ENCODE data around the gene NOS1AP. TPM values are rescaled to one million over a fixed set of nuclear protein-coding genes. Genes with fewer than 3 reads are reported as not detected.

Gene NOS1AP
- total RNA-seq, 1 experiment from 2014 or later = 2.4 TPM

GRCh38 chr1:162321809-162322422 is 252.4 kb downstream of the NOS1AP start:
- Mint-ChIP-seq H3K4me1 (ENCODE audit: insufficient read depth, unreplicated experiment) (peaks cover 19% of the 10 kb centered on the region), H3K9me3 (ENCODE audit: unreplicated experiment) (no peaks in the 10 kb centered on the region), H3K36me3 (ENCODE audit: insufficient read depth, unreplicated experiment) (no peaks in the 10 kb centered on the region), H3K27ac (ENCODE audit: low read depth, unreplicated experiment) (no peak overlapping the region), H3K27me3 (ENCODE audit: insufficient read depth, unreplicated experiment) (no peaks in the 10 kb centered on the region), H3K4me3 (ENCODE audit: unreplicated experiment) (no peak overlapping the region)
- intact Hi-C loops (cut with micrococcal nuclease) = no loop called here
- POLR2A ChIA-PET = interaction anchor here (0.6 kb wide), 1 partner anchor 59 kb away, joined by 3 read pairs; the partner anchor contains the start of gene C1orf226
- CTCF ChIA-PET = interaction anchor here (0.7 kb wide), 3 partner anchors 20 to 68 kb away, joined by 3 read pairs; no protein-coding TSS in a partner anchor
- no peak for TF ChIP-seq CTCF (IDR thresholded peaks at IDR 0.05; ENCODE audit: unreplicated experiment)
- no TSS peak for BruUV-seq (replicated peaks)
- DNase-seq (ENCODE audit: unreplicated experiment) = no peak

GRCh38 chr1:162323023-162323422 is 253.5 kb downstream of the NOS1AP start:
- POLR2A ChIA-PET = interaction anchor here (0.8 to 1.0 kb wide), 2 partner anchors 12 to 27 kb away, joined by 3 to 4 read pairs; no protein-coding TSS in a partner anchor
- intact Hi-C loops (cut with micrococcal nuclease) = no loop called here
- no peak for TF ChIP-seq CTCF (IDR thresholded peaks at IDR 0.05; ENCODE audit: unreplicated experiment)
- Mint-ChIP-seq H3K27ac (ENCODE audit: low read depth, unreplicated experiment) (no peak overlapping the region), H3K9me3 (ENCODE audit: unreplicated experiment) (no peaks in the 10 kb centered on the region), H3K4me3 (ENCODE audit: unreplicated experiment) (no peak overlapping the region), H3K4me1 (ENCODE audit: insufficient read depth, unreplicated experiment) (peaks cover 30% of the 10 kb centered on the region), H3K27me3 (ENCODE audit: insufficient read depth, unreplicated experiment) (no peaks in the 10 kb centered on the region), H3K36me3 (ENCODE audit: insufficient read depth, unreplicated experiment) (no peaks in the 10 kb centered on the region)
- no peak for DNase-seq (ENCODE audit: unreplicated experiment)
- BruUV-seq (replicated peaks) = no TSS peak
- CTCF ChIA-PET = interaction anchor here (0.6 kb wide), 1 partner anchor 256 kb away, joined by 3 read pairs; no protein-coding TSS in a partner anchor

- ChIA-PET CTCF (interaction anchor here (1.2 kb wide), 1 partner anchor 67 kb away, joined by 5 read pairs; no protein-coding TSS in a partner anchor), POLR2A (interaction anchor here (0.6 to 1.0 kb wide), 2 partner anchors 8 to 16 kb away, joined by 3 read pairs; no protein-coding TSS in a partner anchor)
- Mint-ChIP-seq H3K4me1 (ENCODE audit: insufficient read depth, unreplicated experiment) (peaks cover 28% of the 10 kb centered on the region), H3K36me3 (ENCODE audit: insufficient read depth, unreplicated experiment) (no peaks in the 10 kb centered on the region), H3K4me3 (ENCODE audit: unreplicated experiment) (no peak overlapping the region), H3K27me3 (ENCODE audit: insufficient read depth, unreplicated experiment) (no peaks in the 10 kb centered on the region), H3K27ac (ENCODE audit: low read depth, unreplicated experiment) (no peak overlapping the region), H3K9me3 (ENCODE audit: unreplicated experiment) (no peaks in the 10 kb centered on the region)
- no peak for DNase-seq (ENCODE audit: unreplicated experiment)
- intact Hi-C loops (cut with micrococcal nuclease) = no loop called here
- BruUV-seq (replicated peaks) = no TSS peak
- TF ChIP-seq CTCF (IDR thresholded peaks at IDR 0.05; ENCODE audit: unreplicated experiment) = no peak
These were observed 254.9 kb downstream of the NOS1AP start for GRCh38 chr1:162324396-162324795.

- DNase-seq (ENCODE audit: unreplicated experiment) = no peak
- CTCF ChIA-PET = interaction anchor here (0.6 to 1.0 kb wide), 2 partner anchors 59 to 271 kb away, joined by 3 read pairs; no protein-coding TSS in a partner anchor
- H3K27ac Mint-ChIP-seq (ENCODE audit: low read depth, unreplicated experiment) = peak overlapping the region; percentile 33
- no peak overlapping the region for H3K4me3 Mint-ChIP-seq (ENCODE audit: unreplicated experiment)
- intact Hi-C loops (cut with micrococcal nuclease) = no loop called here
- no peaks in the 10 kb centered on the region for H3K27me3 Mint-ChIP-seq (ENCODE audit: insufficient read depth, unreplicated experiment)
- no peaks in the 10 kb centered on the region for H3K9me3 Mint-ChIP-seq (ENCODE audit: unreplicated experiment)
- H3K36me3 Mint-ChIP-seq (ENCODE audit: insufficient read depth, unreplicated experiment) = no peaks in the 10 kb centered on the region
- H3K4me1 Mint-ChIP-seq (ENCODE audit: insufficient read depth, unreplicated experiment) = peaks cover 20% of the 10 kb centered on the region
- POLR2A ChIA-PET = interaction anchor here (1.5 to 2.5 kb wide), 2 partner anchors 9 to 55 kb away, joined by 4 to 10 read pairs; partner anchors contain the start of gene C1orf226
- BruUV-seq (replicated peaks) = no TSS peak
- no peak for TF ChIP-seq CTCF (IDR thresholded peaks at IDR 0.05; ENCODE audit: unreplicated experiment)
These were observed 257.1 kb downstream of the NOS1AP start for GRCh38 chr1:162326559-162326958.
